H7 (cell line): ENCODE measurements around the gene IFFO2. TPM values are rescaled to one million over a fixed set of nuclear protein-coding genes. Genes with fewer than 3 reads are reported as not detected.
A peak's percentile ranks its signal among the peaks of the same experiment; 100 is the strongest.
"Not testable (repeated sequence)": the region's sequence is repeated elsewhere in the genome, so short reads cannot be mapped to it uniquely, and the experiment has no call there.

Experiments used
- DNase-seq: peaks from one replicate; pipeline ENCODE4 v3.0.0; 2012
- H3K27me3 ChIP-seq: 2 replicates; pipeline ENCODE4 v1.6.0; 2011; ENCODE audit warnings: mild to moderate bottlenecking, low read length; ENCODE audit not compliant: control insufficient read depth, insufficient read depth
- H3K36me3 ChIP-seq: replicated peaks from 2 replicates; pipeline ENCODE4 v1.5.1; 2011; ENCODE audit warnings: low read length; ENCODE audit not compliant: control insufficient read depth, insufficient read depth
- H3K4me3 ChIP-seq: 2 replicates; pipeline ENCODE4 v1.5.1; 2011; ENCODE audit warnings: low read depth, mild to moderate bottlenecking, control low read depth, low read length, moderate library complexity; ENCODE audit not compliant: insufficient read depth
- total RNA-seq: library from RNA; depleted of rRNA; stranded (reverse); fragments of >200 nt; shearing (Covaris generic); gene quantifications from 2 replicates; pipeline ENCODE4 v1.2.3, GENCODE V29; 2014

The IFFO2 gene
- total RNA-seq, 1 experiment from 2014 or later, result 19.6 TPM

DNA sequence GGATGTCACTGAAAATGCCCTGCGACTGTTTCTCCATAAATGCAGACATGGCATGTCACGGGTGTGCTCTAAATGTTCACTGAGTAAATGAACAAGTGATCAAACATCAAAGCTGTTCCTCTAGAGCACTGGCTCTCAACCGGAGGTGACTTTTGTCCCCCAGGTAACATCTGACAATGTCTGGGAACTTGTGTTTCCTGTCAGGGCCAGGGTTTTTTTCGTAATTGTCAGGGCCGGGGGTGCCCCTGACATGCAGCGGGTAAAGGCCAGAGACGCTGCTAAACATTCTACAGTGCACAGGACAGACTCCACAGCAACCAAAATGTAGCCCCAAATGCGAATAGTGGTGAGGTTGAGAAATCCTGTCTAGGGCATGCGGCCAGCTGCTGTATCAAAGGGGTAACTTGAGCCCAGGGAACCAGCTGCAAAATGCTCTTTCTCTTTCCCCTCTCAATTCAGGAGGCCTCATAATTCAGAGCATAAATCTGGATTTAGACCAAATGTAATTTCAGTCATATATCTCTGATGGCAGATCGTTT lies 56.1 kb downstream of the IFFO2 start:
- 0 out of 2 replicates have a peak, but pooled peaks cover 2% of the 10 kb centered on the region for H3K36me3 ChIP-seq
- no peak overlapping the region for H3K4me3 ChIP-seq
- DNase-seq, result no peak
- H3K27me3 ChIP-seq, result peaks cover 5% of the 10 kb centered on the region; the same call in 1 of the 2 replicates

- H3K36me3 ChIP-seq, result 0 out of 2 replicates have a peak, but pooled peaks cover 2% of the 10 kb centered on the region
- no peak for DNase-seq
- peaks cover 5% of the 10 kb centered on the region; the same call in 1 of the 2 replicates for H3K27me3 ChIP-seq
- no peak overlapping the region for H3K4me3 ChIP-seq
These were observed 57.0 kb downstream of the IFFO2 start for GRCh38 chr1:18899363-18900049.

DNA sequence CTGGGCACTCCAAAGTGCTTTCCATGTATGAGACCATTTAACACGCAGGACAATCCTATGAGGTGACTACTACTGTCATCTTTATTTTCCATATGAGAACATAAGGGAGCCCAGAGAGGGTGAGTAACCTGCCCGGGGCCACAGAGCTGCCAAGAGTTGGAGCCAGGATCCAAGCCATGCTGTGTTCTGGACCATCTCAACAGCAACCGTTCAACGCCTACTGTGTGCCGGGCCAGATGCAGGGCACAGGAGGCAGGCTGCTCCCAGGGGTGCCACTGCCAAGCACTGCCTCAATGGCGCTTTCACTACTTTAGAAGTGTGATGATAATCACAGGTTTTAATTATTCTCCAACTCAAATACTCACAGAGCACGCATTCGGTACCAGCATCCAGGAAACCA lies 57.9 kb downstream of the IFFO2 start:
- H3K36me3 ChIP-seq, result 0 out of 2 replicates have a peak, but pooled peaks cover 2% of the 10 kb centered on the region
- no peak overlapping the region for H3K4me3 ChIP-seq
- DNase-seq, result no peak
- peaks cover 5% of the 10 kb centered on the region; the same call in 1 of the 2 replicates for H3K27me3 ChIP-seq

- Histone ChIP-seq H3K4me3 (no peak overlapping the region), H3K27me3 (no peaks in the 10 kb centered on the region), H3K36me3 (0 out of 2 replicates have a peak, but pooled peaks cover 2% of the 10 kb centered on the region)
- DNase-seq, result no peak
These were observed 61.2 kb downstream of the IFFO2 start for GRCh38 chr1:18895317-18895716.

DNA sequence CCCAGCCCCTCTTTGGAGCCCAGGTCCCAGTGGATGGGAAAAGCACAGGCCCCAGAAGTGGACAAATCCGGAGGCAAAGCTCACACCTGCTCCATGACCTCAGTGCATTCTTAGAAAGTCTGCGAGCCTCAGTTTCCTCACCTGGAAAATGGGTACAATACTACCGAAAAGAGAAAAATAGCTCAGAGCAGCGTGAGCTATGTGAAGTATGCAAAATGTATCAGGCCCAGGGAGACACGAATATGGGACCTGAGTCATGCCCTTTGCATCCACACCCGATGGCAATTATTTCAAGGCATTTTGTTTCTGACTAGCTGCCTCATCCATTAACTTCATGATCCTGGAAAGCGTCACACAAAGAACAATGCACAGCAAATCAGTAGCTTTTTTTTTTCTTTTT lies 63.4 kb downstream of the IFFO2 start:
- DNase-seq, result no peak
- Histone ChIP-seq H3K27me3 (no peaks in the 10 kb centered on the region), H3K4me3 (no peak overlapping the region), H3K36me3 (peaks cover 2% of the 10 kb centered on the region; the same call in 1 of the 2 replicates)

DNA sequence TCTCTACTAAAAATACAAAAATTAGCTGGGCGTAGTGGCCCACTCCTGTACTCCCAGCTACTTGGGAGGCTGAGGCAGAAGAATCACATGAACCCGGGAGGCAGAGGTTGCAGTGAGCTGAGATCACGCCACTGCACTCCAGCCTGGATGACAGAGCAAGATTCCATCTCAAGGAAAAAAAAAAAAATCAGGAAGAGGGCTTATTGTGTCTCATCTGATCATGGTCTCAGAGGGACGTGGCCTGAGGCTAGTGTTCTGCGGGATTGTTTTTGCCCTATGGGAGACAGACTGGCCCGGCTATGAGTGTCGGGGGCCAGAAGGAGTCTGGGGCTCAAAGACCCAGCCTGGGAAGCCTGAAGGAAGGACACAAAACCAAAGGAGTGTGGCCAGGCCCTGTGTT lies 64.6 kb downstream of the IFFO2 start:
- H3K4me3 ChIP-seq, H3K27me3 ChIP-seq, H3K36me3 ChIP-seq, DNase-seq: not testable (repeated sequence)

GRCh38 chr1:18891426-18891780 lies 65.1 kb downstream of the IFFO2 start:
- no peak for DNase-seq
- no peaks in the 10 kb centered on the region; the same call in 1 of the 2 replicates for H3K36me3 ChIP-seq
- H3K4me3 ChIP-seq, result no peak overlapping the region
- H3K27me3 ChIP-seq, result no peaks in the 10 kb centered on the region

DNA sequence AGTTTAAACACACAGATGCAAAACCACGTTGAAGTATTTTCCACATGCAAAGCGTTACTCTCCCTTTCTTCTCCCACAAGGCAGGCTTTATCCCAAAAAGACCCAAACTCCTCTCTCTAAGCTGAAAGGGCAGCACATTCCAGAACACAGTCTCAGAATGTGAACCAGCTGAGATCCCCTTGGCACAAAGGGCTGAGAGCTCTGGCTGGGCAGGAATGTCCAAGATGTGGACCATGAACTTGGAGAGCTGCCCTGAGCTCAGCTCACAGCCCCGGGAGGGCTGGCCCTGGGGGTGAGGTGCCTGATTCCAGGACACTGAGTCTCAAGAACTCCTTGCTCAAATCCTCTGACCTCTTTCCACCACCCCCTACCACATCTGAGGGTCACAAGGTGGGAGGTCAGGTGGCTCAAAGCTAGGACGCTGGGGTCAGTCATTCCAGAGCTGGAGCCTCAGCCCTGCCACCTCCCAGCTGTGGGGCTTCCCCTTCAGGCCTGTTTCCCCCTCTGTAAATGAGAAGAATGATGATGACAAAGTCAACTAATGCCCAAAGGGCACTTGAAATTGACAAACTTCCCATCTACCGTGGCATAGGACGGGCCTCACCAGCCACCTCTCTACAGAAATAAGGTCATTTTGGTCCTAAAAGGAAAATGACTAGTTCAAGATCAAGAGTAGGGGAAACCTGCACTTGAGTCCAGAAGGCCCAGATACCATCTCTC lies 65.6 kb downstream of the IFFO2 start:
- Histone ChIP-seq H3K4me3 (no peak overlapping the region), H3K27me3 (no peaks in the 10 kb centered on the region), H3K36me3 (no peaks in the 10 kb centered on the region; the same call in 1 of the 2 replicates)
- DNase-seq, result no peak

GRCh38 chr1:18886003-18886335 lies 70.5 kb downstream of the IFFO2 start:
- Histone ChIP-seq H3K4me3 (no peak overlapping the region), H3K36me3 (no peaks in the 10 kb centered on the region; the same call in 1 of the 2 replicates), H3K27me3 (no peaks in the 10 kb centered on the region)
- DNase-seq, result no peak

GRCh38 chr1:18885311-18886002 lies 71.0 kb downstream of the IFFO2 start:
- no peak for DNase-seq
- H3K36me3 ChIP-seq, result no peaks in the 10 kb centered on the region; the same call in 1 of the 2 replicates
- no peak overlapping the region for H3K4me3 ChIP-seq
- no peaks in the 10 kb centered on the region for H3K27me3 ChIP-seq

- H3K36me3 ChIP-seq, result no peaks in the 10 kb centered on the region; the same call in 1 of the 2 replicates
- no peak for DNase-seq
- no peak overlapping the region for H3K4me3 ChIP-seq
- no peaks in the 10 kb centered on the region for H3K27me3 ChIP-seq
These were observed 71.7 kb downstream of the IFFO2 start for GRCh38 chr1:18884727-18885126.

DNA sequence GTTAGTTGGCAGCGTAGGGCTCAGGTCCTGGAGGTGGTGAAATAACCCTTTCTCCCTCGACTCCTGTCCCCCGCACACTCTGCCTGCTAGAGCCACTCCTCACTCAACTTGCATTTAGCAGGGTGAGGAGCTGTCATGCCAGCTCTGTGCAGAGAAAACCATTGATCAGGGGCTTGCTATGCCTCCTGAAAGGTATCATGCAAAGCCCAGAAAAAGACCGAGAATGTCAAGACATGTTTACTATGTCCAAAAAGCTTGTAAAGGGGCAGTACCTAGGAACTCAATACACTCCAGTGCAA lies 72.1 kb downstream of the IFFO2 start:
- H3K27me3 ChIP-seq, result no peaks in the 10 kb centered on the region
- H3K4me3 ChIP-seq, result no peak overlapping the region
- H3K36me3 ChIP-seq, result no peaks in the 10 kb centered on the region; the same call in 1 of the 2 replicates
- no peak for DNase-seq

DNA sequence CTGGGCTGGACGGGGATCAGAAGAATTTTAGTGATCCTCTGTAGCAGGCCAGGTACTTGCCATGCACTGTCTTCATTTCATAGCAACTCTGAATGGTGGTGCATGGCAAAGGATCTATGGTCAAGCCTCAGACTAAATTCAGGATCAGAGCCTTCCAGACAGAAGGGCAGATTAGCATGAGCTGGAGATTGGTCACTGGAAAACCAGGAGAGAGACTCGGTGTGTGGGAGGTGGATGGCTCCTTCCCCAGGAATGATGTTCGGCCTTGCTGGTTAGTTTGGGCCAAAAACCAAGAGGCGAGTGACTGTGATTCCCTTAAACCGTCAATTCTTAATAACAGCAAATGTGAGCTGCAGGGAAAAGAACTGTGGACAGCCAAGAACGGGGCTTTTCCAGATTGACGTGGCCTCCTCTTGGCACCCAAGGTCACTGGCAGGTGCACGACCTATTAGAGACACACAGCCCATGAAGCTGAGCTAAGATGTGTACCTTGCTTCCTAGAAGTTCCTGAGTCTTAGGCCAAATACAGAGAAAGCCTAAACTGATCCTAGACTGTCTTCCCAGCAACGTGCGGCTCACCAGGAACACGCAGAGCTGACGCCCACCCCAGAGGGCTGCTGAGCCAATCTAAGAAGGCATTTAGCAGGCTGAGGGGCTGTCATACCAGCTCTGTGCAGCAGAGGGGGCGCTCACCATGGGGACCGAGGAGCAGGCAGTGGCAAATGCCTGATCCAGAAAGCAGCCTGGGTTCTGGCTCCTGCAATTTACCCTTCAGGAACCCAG lies 72.6 kb downstream of the IFFO2 start:
- Histone ChIP-seq H3K27me3 (no peaks in the 10 kb centered on the region), H3K4me3 (no peak overlapping the region), H3K36me3 (no peaks in the 10 kb centered on the region; the same call in 1 of the 2 replicates)
- peak; percentile 93 for DNase-seq

DNA sequence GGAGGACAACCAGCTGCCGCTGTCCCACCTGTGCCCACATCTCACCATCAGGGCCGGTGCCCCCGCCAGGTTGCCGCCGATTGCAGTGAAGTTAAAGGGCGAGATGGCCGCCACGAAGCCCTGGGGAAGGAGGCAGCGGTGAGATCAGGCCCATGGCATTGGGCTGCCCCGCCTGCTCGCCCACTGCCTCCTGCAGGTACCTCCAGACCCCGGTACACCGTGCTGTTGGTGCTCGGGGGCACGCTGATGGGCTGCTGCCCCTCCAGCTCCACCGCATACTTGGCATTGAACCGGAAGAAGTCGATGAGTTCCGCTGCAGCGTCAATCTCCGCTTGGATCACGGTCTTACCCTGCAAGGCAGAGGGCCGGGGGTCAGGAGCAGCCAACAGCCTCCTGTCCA lies 73.4 kb downstream of the IFFO2 start:
- DNase-seq, result no peak
- no peaks in the 10 kb centered on the region for H3K27me3 ChIP-seq

More for the DNA sequence above, 73.4 kb downstream of the IFFO2 start:
- no peaks in the 10 kb centered on the region; the same call in 1 of the 2 replicates for H3K36me3 ChIP-seq
- no peak overlapping the region for H3K4me3 ChIP-seq
